GM23248 (cell line): ENCODE data around the gene GPR150. TPM values are rescaled to one million over a fixed set of nuclear protein-coding genes. Genes with fewer than 3 reads are reported as not detected.

Experiments
- DNase-seq: peaks from one replicate; pipeline ENCODE4 v3.0.0-alpha.2; 2015
- H2AFZ ChIP-seq: fragments of 200-600 bp; sonication (generic); 2 replicates; pipeline ENCODE4 v1.6.1; 2016; ENCODE audit warnings: antibody characterized with exemption
- H3F3A ChIP-seq: fragments of 200-600 bp; sonication (generic); 2 replicates; pipeline ENCODE4 v1.6.1; 2016; ENCODE audit warnings: mild to moderate bottlenecking, antibody characterized with exemption, mixed run types; ENCODE audit not compliant: insufficient read depth
- H3K27ac ChIP-seq: fragments of 200-600 bp; sonication (generic); 2 replicates; pipeline ENCODE4 v1.5.1; 2016; ENCODE audit warnings: mild to moderate bottlenecking
- H3K27me3 ChIP-seq: fragments of 200-600 bp; sonication (generic); replicated peaks from 2 replicates; pipeline ENCODE4 v1.6.1; 2016; ENCODE audit warnings: mild to moderate bottlenecking; ENCODE audit not compliant: insufficient read depth
- H3K36me3 ChIP-seq: fragments of 200-600 bp; sonication (generic); 2 replicates; pipeline ENCODE4 v1.6.1; 2016; ENCODE audit warnings: low read depth, mild to moderate bottlenecking
- H3K4me1 ChIP-seq: fragments of 200-600 bp; sonication (generic); 2 replicates; pipeline ENCODE4 v1.6.1; 2016; ENCODE audit warnings: mild to moderate bottlenecking; ENCODE audit not compliant: insufficient read depth
- H3K4me2 ChIP-seq: fragments of 200-600 bp; sonication (generic); one replicate; pipeline ENCODE4 v1.6.1; 2016; ENCODE audit warnings: mild to moderate bottlenecking; ENCODE audit not compliant: unreplicated experiment
- H3K4me3 ChIP-seq: fragments of 200-600 bp; sonication (generic); 2 replicates; pipeline ENCODE4 v1.5.1; 2016; ENCODE audit warnings: mild to moderate bottlenecking
- H3K79me2 ChIP-seq: fragments of 200-600 bp; sonication (generic); 2 replicates; pipeline ENCODE4 v1.6.1; 2016; ENCODE audit warnings: mild to moderate bottlenecking; ENCODE audit not compliant: insufficient read depth
- H3K9ac ChIP-seq: fragments of 200-600 bp; sonication (generic); 2 replicates; pipeline ENCODE4 v1.6.1; 2016; ENCODE audit warnings: mild to moderate bottlenecking
- H3K9me2 ChIP-seq: fragments of 200-600 bp; sonication (generic); 2 replicates; pipeline ENCODE4 v1.6.1; 2016; ENCODE audit warnings: mixed run types, mild to moderate bottlenecking, moderate library complexity; ENCODE audit not compliant: insufficient read depth
- H3K9me3 ChIP-seq: fragments of 200-600 bp; sonication (generic); one replicate; pipeline ENCODE4 v1.6.1; 2017; ENCODE audit warnings: low read depth
- H4K20me1 ChIP-seq: fragments of 200-600 bp; sonication (generic); 2 replicates; pipeline ENCODE4 v1.6.0; 2016; ENCODE audit not compliant: insufficient read depth
- EZH2 ChIP-seq: fragments of 200-600 bp; sonication (generic); IDR thresholded peaks from 2 replicates; pipeline ENCODE4 v1.6.1; 2018; ENCODE audit warnings: antibody characterized with exemption, mild to moderate bottlenecking; ENCODE audit not compliant: insufficient read depth, poor library complexity, severe bottlenecking
- EZH2phosphoT487 ChIP-seq: fragments of 200-600 bp; sonication (generic); IDR thresholded peaks from 2 replicates; pipeline ENCODE4 v1.6.1; 2018; ENCODE audit warnings: antibody characterized with exemption, moderate library complexity, mild to moderate bottlenecking, low read depth; ENCODE audit not compliant: insufficient read depth
- WGBS, 2 experiments: methylation state at CpG; one replicate each; pipeline ENCODE4 v1.1.6; 2015 to 2017; ENCODE audit warnings: low lambda C conversion rate in 2 of 2, low coverage in 1 of 2; ENCODE audit errors: missing lambda C conversion rate in 2 of 2; 5-methylcytosine and 5-hydroxymethylcytosine counted together
- in situ Hi-C: fragments of 300-500 bp; cut with MboI; formaldehyde crosslinking; loops from 2 replicates; pipeline ENCODE4 v1.15.0; 2020
- polyA plus RNA-seq: library from polyadenylated mRNA; unstranded; fragments of >200 nt; fragmentation: Nextera tagmentation; extraction: Ambion mirVana; gene quantifications from 2 replicates; pipeline ENCODE4 v1.2.1, GENCODE V29; 2016
- total RNA-seq: library from RNA; depleted of rRNA; stranded (reverse); fragments of >200 nt; shearing (Covaris generic); gene quantifications from 2 replicates; pipeline ENCODE4 v1.2.3, GENCODE V29; 2014

GPR150 gene
- total and polyA plus RNA-seq, 2 experiments from 2014 or later: 0.25 to 1.1 TPM

DNA sequence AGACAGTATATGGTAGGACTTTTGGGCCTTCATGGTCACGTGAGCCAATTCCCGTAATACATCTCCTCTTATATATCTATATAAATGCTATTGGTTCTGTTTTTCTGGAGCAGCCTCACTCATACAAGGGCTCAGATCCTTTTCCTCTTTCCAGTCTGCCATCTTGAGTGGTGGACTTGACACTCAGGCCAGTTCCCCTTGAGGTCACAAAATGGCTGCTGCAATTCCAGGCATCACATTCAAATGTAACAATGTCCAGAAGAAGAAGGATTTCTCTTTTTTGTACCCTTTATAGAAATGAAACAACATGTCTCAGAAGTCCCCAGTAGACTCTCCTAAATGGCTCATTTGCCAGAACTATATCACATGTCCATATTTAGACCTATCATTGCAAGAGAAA lies 4.5 kb downstream of the GPR150 start:
- in situ Hi-C loops: no loop called here
- H3K9me2 ChIP-seq: no peaks in the 10 kb centered on the region
- TF ChIP-seq EZH2phosphoT487: no peak
- no peak for TF ChIP-seq EZH2
- no peak overlapping the region for H3K9ac ChIP-seq
- no peak overlapping the region for H2AFZ ChIP-seq
- H3K27ac ChIP-seq: no peak overlapping the region
- H3F3A ChIP-seq: peaks cover 3% of the 10 kb centered on the region
- 88 to 94% methylated on average over 2 of the region's 2 CpGs for WGBS, 2 experiments
- H3K4me3 ChIP-seq: no peak overlapping the region
- H3K79me2 ChIP-seq: no peaks in the 10 kb centered on the region
- no peaks in the 10 kb centered on the region for H3K9me3 ChIP-seq
- H3K4me1 ChIP-seq: no peaks in the 10 kb centered on the region; the same call in 1 of the 2 replicates
- no peak overlapping the region for H3K4me2 ChIP-seq
- DNase-seq: no peak
- no peaks in the 10 kb centered on the region for H3K36me3 ChIP-seq
- H4K20me1 ChIP-seq: no peaks in the 10 kb centered on the region
- no peaks in the 10 kb centered on the region for H3K27me3 ChIP-seq

DNA sequence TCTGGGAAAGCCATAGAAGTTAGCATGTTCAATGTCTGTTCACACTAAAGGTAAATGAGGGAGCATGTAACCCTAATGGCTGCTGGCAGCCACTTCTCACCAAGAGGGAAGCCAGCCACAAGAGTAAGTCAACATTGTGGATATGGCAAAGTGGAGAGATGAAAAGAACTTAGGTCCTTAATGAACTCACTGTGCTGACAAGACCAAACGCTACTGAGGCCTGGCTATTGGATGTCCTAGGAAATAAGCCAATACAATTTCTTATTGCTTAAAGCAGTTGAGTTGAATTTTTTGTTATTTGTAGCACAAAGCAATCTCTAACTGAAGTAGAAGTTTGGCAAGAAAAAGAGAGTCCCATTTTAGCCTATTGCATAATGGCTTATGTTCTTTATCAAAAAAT lies 6.8 kb downstream of the GPR150 start:
- TF ChIP-seq EZH2phosphoT487 (no peak), EZH2 (no peak)
- Histone ChIP-seq H3K4me1 (peaks cover 8% of the 10 kb centered on the region), H3K9me2 (no peaks in the 10 kb centered on the region), H3K27me3 (no peaks in the 10 kb centered on the region), H2AFZ (no peak overlapping the region), H3F3A (peaks cover 4% of the 10 kb centered on the region; the same call in 1 of the 2 replicates), H3K4me3 (no peak overlapping the region), H4K20me1 (no peaks in the 10 kb centered on the region), H3K4me2 (no peak overlapping the region), H3K36me3 (no peaks in the 10 kb centered on the region), H3K9me3 (no peaks in the 10 kb centered on the region), H3K79me2 (no peaks in the 10 kb centered on the region), H3K27ac (no peak overlapping the region), H3K9ac (no peak overlapping the region)
- in situ Hi-C loops: no loop called here
- DNase-seq: no peak
- WGBS, 2 experiments: 28 to 38% methylated on average over 1 of the region's 1 CpG

DNA sequence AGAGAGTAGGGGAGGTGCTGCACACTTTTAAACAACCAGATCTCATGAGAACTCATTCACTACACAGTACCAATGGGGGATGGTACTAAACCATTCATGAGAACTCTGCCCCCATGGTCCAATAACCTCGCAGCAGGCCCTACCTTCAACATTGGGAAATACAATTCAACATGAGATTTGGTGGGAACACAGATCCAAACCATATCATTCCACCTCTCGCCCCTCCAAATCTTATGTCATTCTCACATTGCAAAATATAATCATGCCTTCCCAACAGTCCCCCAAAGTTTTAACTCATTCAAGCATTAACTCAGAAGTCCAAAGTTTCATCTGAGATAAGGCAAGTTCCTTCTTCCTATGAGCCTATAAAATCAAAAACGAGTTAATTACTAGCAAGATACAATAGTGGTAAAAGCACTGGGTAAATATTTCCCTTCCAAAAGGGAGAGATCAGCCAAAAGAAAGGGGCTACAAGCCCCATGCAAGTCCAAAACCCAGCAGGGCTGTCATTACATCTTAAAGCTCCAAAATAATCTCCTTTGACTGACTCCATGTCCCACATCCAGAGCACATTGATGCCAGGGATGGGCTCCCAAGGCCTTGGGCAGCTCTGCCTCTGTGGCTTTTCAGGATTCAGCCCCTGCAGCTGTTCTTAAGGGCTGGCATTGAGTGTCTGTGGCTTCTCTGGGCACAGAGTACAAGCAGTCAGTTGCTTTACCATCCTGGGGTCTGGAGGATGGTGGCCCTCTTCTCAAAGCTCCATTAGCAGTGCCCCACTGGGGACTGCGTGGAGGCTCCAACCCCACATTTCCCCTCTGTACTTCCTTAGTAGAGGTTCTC lies 8.3 kb downstream of the GPR150 start:
- in situ Hi-C loops: no loop called here
- Histone ChIP-seq H3K4me1 (peaks cover 16% of the 10 kb centered on the region), H3K27me3 (no peaks in the 10 kb centered on the region), H3K9ac (no peak overlapping the region), H3K36me3 (no peaks in the 10 kb centered on the region), H4K20me1 (no peaks in the 10 kb centered on the region), H3K79me2 (no peaks in the 10 kb centered on the region), H3F3A (peaks cover 6% of the 10 kb centered on the region; the same call in 1 of the 2 replicates), H3K9me2 (no peaks in the 10 kb centered on the region), H3K27ac (no peak overlapping the region), H3K4me2 (no peak overlapping the region), H2AFZ (no peak overlapping the region), H3K4me3 (no peak overlapping the region), H3K9me3 (no peaks in the 10 kb centered on the region)
- no peak for DNase-seq
- TF ChIP-seq EZH2 (no peak), EZH2phosphoT487 (no peak)
- WGBS, 2 experiments: 55 to 61% methylated on average over 4 of the region's 4 CpGs

DNA sequence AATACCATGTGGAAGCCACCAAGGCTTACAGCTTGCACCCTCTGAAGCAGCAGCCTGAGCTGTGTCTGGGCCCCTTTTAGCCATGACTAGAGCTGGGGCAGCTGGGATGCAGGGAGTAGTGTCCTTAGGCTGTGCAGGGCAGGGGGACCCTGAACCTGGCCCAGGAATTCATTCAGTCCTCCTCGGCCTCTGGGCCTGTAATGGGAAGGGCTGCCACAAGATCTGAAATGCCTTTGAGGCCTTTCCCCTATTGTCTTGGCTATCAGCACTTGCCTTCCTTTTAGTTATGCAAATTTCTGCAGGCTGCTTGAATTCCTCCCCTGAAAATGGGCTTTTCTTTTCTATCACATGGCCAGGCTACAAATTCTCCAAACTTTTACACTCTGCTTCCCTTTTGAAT lies 9.0 kb downstream of the GPR150 start:
- H3K79me2 ChIP-seq: no peaks in the 10 kb centered on the region
- no peaks in the 10 kb centered on the region for H3K9me3 ChIP-seq
- DNase-seq: no peak
- no peaks in the 10 kb centered on the region for H3K36me3 ChIP-seq
- peaks cover 16% of the 10 kb centered on the region for H3K4me1 ChIP-seq
- 72 to 86% methylated on average over 1 of the region's 1 CpG for WGBS, 2 experiments
- H3K9me2 ChIP-seq: no peaks in the 10 kb centered on the region
- H3K27me3 ChIP-seq: no peaks in the 10 kb centered on the region
- H3F3A ChIP-seq: peaks cover 6% of the 10 kb centered on the region; the same call in 1 of the 2 replicates
- in situ Hi-C loops: no loop called here
- H3K4me2 ChIP-seq: no peak overlapping the region
- no peak overlapping the region for H3K9ac ChIP-seq
- H4K20me1 ChIP-seq: no peaks in the 10 kb centered on the region
- H3K27ac ChIP-seq: no peak overlapping the region
- no peak overlapping the region for H2AFZ ChIP-seq
- no peak overlapping the region for H3K4me3 ChIP-seq
- no peak for TF ChIP-seq EZH2
- no peak for TF ChIP-seq EZH2phosphoT487
